Omental fat pad (tissue), 4 donors: ENCODE results near the gene CFAP45. TPM values are rescaled to one million over a fixed set of nuclear protein-coding genes. Genes with fewer than 3 reads are reported as not detected.
A peak's percentile ranks its signal among the peaks of the same experiment; 100 is the strongest.

Experiments
- ATAC-seq: fragments of 150-250 bp; one replicate; pipeline ENCODE4 v1.9.1; 2016; ENCODE audit warnings: mild to moderate bottlenecking, moderate library complexity; ENCODE audit not compliant: low FRiP score
- DNase-seq: peaks from one replicate; pipeline ENCODE4 v3.0.0-alpha.2; 2019; ENCODE audit warnings: low spot score
- total RNA-seq, 4 donors: library from RNA; depleted of rRNA; stranded (reverse); fragments of >200 nt; gene quantifications; one replicate each; pipeline ENCODE4 v1.1.0, GENCODE V29; 2016
- TF ChIP-seq, protein P1 (sequence below), 3 donors: fragments of 450-650 bp; IDR thresholded peaks; one replicate each; pipeline ENCODE4 v1.5.1; 2016 to 2017; ENCODE audit warnings: antibody characterized with exemption in 3 of 3, mild to moderate bottlenecking in 3 of 3, moderate library complexity in 2 of 3

The CFAP45 gene
- total RNA-seq, 4 donors from 2014 or later: 0.84 to 5.3 (median 0.95) TPM; not detected in 1

DNA sequence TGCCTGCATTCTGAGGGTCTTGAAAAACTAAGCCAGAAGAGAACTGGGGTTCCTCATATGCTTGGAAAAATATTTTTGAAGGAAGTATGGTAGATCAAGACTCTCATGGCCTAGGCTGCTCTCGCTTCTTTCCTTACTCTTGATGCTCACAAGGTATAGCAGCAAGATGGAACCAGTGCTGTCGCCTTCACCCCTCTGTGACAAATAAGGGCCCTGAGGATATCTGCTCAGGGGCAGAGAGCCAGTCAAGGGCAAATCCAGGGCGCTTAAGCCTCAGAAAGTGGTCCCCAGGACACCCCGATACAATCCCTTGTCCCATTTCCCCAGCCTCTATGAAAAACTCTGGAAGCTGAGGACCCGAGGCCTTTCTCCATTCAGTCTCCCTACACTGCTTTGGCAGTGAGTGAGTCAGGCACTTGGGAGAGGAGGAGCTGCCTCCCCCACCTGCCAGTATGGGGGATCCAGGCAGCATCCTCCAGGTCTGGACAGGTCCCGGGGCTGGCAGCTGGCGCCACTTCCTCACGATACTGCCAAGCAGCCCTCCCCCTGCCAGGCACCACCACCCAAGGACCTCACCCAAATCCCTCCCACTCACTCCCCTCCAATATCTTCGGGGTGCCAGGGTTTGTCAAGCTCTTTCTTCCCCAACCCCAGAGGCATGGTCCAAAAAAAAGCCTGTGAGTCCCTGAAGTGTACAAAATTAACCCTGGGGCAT, 44.1 kb upstream of the CFAP45 start:
- no peak for DNase-seq
- TF ChIP-seq, protein P1, sequence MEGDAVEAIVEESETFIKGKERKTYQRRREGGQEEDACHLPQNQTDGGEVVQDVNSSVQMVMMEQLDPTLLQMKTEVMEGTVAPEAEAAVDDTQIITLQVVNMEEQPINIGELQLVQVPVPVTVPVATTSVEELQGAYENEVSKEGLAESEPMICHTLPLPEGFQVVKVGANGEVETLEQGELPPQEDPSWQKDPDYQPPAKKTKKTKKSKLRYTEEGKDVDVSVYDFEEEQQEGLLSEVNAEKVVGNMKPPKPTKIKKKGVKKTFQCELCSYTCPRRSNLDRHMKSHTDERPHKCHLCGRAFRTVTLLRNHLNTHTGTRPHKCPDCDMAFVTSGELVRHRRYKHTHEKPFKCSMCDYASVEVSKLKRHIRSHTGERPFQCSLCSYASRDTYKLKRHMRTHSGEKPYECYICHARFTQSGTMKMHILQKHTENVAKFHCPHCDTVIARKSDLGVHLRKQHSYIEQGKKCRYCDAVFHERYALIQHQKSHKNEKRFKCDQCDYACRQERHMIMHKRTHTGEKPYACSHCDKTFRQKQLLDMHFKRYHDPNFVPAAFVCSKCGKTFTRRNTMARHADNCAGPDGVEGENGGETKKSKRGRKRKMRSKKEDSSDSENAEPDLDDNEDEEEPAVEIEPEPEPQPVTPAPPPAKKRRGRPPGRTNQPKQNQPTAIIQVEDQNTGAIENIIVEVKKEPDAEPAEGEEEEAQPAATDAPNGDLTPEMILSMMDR (IDR thresholded peaks at IDR 0.05): no peak
- peak; percentile 58 for ATAC-seq

DNA sequence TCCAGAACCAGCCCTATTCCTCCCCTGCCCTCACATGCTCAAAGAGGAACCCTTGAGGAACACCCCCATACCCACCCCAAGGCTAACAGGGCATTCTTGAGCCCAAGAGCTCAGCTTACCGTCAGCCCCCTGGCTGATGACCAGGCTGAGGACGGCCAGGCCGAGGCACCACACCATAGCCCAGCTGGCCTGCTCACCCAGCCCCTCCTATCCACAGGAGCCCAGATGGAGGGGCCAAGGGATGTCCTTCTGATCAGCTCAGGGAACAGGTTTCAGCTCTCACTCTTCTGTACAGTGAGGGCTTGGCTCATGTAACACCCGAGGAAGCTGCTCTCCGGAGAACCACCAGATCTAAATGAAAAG, 43.3 kb upstream of the CFAP45 start:
- ATAC-seq (no peak), DNase-seq (no peak)
- TF ChIP-seq, protein P1 (IDR thresholded peaks at IDR 0.05): no peak

GRCh38 chr1:159942632-159943277, 42.8 kb upstream of the CFAP45 start:
- ATAC-seq (no peak), DNase-seq (no peak)
- TF ChIP-seq, protein P1 (IDR thresholded peaks at IDR 0.05): no peak

GRCh38 chr1:159941591-159942560, 41.9 kb upstream of the CFAP45 start:
- ATAC-seq: no peak
- TF ChIP-seq, protein P1 (IDR thresholded peaks at IDR 0.05): no peak
- DNase-seq: no peak

DNA sequence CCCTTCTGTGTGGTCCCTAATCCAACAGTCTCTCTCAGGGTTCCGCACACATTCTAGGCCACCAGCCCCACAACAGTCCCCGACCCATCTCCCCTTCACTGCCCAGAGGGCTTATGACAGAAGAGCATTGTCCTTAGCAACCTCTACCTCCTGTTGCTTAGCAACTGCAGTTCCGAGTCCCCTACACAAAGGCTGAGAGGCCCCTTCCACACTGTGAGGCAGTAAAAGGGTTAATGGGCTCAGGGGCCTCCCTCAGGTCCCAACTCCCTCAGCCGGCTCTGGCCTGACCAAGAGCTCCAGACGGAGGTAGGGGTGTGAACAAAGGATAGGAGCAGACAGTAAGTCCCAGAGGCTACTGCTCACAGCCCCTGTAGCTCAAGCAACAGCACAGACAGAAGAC, 41.2 kb upstream of the CFAP45 start:
- TF ChIP-seq, protein P1 (IDR thresholded peaks at IDR 0.05): no peak
- ATAC-seq (no peak), DNase-seq (no peak)

DNA sequence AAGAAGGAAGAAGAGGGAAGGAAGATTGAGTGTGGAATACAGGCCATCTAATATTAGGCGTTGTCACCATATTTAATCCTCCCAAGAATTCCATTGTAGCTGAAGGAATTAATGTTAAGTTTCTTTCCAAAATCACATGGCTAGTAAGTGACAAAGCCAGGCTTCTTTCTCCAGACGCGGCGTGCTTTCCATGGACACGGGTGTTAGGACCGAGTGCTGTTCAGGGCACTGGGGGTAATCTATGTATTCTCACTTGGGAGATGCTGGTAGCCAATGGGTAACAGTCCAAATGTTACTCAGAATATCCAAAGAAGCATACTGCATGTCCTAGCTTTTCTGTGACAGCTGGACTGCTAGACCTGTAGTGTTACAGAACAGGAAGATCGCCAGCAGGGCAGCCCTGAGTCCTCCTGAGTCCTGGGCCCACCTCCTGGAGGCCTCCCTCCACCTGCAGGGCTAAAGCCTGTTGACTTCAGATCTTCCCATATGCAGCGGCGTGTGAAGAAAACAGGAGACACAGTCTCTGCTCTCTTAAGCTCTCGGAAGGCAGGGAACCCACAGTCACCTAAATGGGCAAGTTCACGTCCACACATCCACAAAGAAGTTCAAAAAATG, 40.1 kb upstream of the CFAP45 start:
- TF ChIP-seq, protein P1 (IDR thresholded peaks at IDR 0.05): no peak
- no peak for DNase-seq
- no peak for ATAC-seq
